Panc1 (cell line): ENCODE measurements around the gene LDLRAD4. TPM values are rescaled to one million over a fixed set of nuclear protein-coding genes. Genes with fewer than 3 reads are reported as not detected.

Source experiments
- ATAC-seq: fragments of 200-7000 bp; cut with Tn5 transposase; 2 replicates; pipeline ENCODE4 v1.9.1; 2020; ENCODE audit warnings: mild to moderate bottlenecking, moderate library complexity
- BruUV-seq: library from RNA; stranded (reverse); fragments of 400-500 nt; replicated peaks from 2 replicates; lab custom pipeline; 2021; lab: Mats Ljungman, UMichigan
- CTCF ChIA-PET: fragments of 300-600 bp; sonication (Branson Sonifier 250); formaldehyde crosslinking; loops from one replicate; lab custom pipeline; 2022; ENCODE audit warnings: antibody characterized with exemption; lab: Charles Lee
- POLR2A ChIA-PET: fragments of 300-600 bp; sonication (Branson Sonifier 250); formaldehyde crosslinking; loops from one replicate; lab custom pipeline; 2022; ENCODE audit warnings: antibody characterized with exemption; lab: Charles Lee
- DNase-seq: peaks from one replicate; pipeline ENCODE4 v3.0.0-alpha.2; 2010; ENCODE audit warnings: low read depth, low spot score
- H3K27ac ChIP-seq: 2 replicates; pipeline ENCODE4 v1.5.1; 2011; ENCODE audit warnings: mild to moderate bottlenecking, low read length, inconsistent platforms
- H3K27me3 ChIP-seq: fragments of 200-500 bp; sonication (Bioruptor generic); 2 replicates; pipeline ENCODE4 v1.6.0; 2014; ENCODE audit warnings: low read length, inconsistent platforms; ENCODE audit not compliant: control insufficient read depth, insufficient read depth
- H3K36me3 ChIP-seq: fragments of 200-500 bp; sonication (Bioruptor generic); 2 replicates; pipeline ENCODE4 v1.5.1; 2014; ENCODE audit warnings: inconsistent platforms, mild to moderate bottlenecking, low read length, moderate library complexity; ENCODE audit not compliant: control insufficient read depth, insufficient read depth
- H3K4me1 ChIP-seq: 2 replicates; pipeline ENCODE4 v1.5.1; 2011; ENCODE audit warnings: inconsistent platforms, mild to moderate bottlenecking, low read length, moderate library complexity; ENCODE audit not compliant: control insufficient read depth, insufficient read depth
- H3K4me3 ChIP-seq, 2 experiments: 2 replicates each; pipeline ENCODE4 v1.5.1; 2011 to 2012; ENCODE audit warnings: low read depth in 2 of 2, low read length in 2 of 2, mild to moderate bottlenecking in 2 of 2, inconsistent platforms in 1 of 2, moderate library complexity in 1 of 2
- H3K9me3 ChIP-seq: fragments of 200-500 bp; sonication (Bioruptor generic); 2 replicates; pipeline ENCODE4 v1.5.1; 2014; ENCODE audit warnings: low read depth, mild to moderate bottlenecking, inconsistent platforms, low read length, moderate library complexity; ENCODE audit not compliant: control insufficient read depth, insufficient read depth
- CTCF ChIP-seq: fragments of 450-650 bp; IDR thresholded peaks from 2 replicates; pipeline ENCODE4 v1.5.1; 2017; ENCODE audit warnings: mild to moderate bottlenecking
- POLR2AphosphoS5 ChIP-seq: IDR thresholded peaks from 2 replicates; pipeline ENCODE4 v1.6.1; 2012; ENCODE audit warnings: mild to moderate bottlenecking, low read depth, low read length, moderate library complexity
- SIN3A ChIP-seq: IDR thresholded peaks from 2 replicates; pipeline ENCODE4 v1.6.1; 2012; ENCODE audit warnings: low read depth, mild to moderate bottlenecking, low read length, moderate library complexity, borderline replicate concordance; ENCODE audit not compliant: insufficient read depth
- TCF7L2 ChIP-seq: IDR thresholded peaks from 2 replicates; pipeline ENCODE4 v1.6.1; 2011; ENCODE audit warnings: mild to moderate bottlenecking, low read depth, low read length, inconsistent platforms
- in situ Hi-C: cut with HindIII; loops from 2 replicates; pipeline ENCODE4 v1.10.0; 2016; ENCODE audit warnings: low sequenced_read_pairs, low pct_unique_long_range_greater_than_20kb
- intact Hi-C: fragments of 100-400 bp; cut with micrococcal nuclease; formaldehyde crosslinking; loops from one replicate; pipeline ENCODE4 v1.10.0; 2022; ENCODE audit not compliant: unreplicated experiment
- total RNA-seq: library from RNA; stranded (reverse); gene quantifications from one replicate; pipeline ENCODE4 v1.2.1, GENCODE V29; 2021; ENCODE audit not compliant: unreplicated experiment
- TF ChIP-seq, protein P1 (sequence below), 2 experiments: IDR thresholded peaks; 2 replicates each; pipeline ENCODE4 v1.6.1; 2011 to 2012; ENCODE audit warnings: low read depth in 2 of 2, control low read depth in 1 of 2, low read length in 1 of 2, mild to moderate bottlenecking in 1 of 2, moderate library complexity in 1 of 2; ENCODE audit not compliant: insufficient read depth in 1 of 2

LDLRAD4 gene
- total RNA-seq, 1 experiment from 2014 or later: 0.28 TPM

- Histone ChIP-seq H3K9me3 (no peaks in the 10 kb centered on the region), H3K4me1 (no peaks in the 10 kb centered on the region), H3K27ac (no peak overlapping the region), H3K4me3 (no peak overlapping the region), H3K27me3 (0 out of 2 replicates have a peak, but pooled peaks cover 3% of the 10 kb centered on the region), H3K36me3 (no peaks in the 10 kb centered on the region; the same call in 1 of the 2 replicates)
- no TSS peak for BruUV-seq
- POLR2A ChIA-PET: interaction anchor here (0.6 kb wide), 1 partner anchor 312 kb away, joined by 3 read pairs; no protein-coding TSS in a partner anchor
- in situ Hi-C loops: no loop called here
- CTCF ChIA-PET: no interaction called here
- intact Hi-C loops: no loop called here
- TF ChIP-seq, protein P1, sequence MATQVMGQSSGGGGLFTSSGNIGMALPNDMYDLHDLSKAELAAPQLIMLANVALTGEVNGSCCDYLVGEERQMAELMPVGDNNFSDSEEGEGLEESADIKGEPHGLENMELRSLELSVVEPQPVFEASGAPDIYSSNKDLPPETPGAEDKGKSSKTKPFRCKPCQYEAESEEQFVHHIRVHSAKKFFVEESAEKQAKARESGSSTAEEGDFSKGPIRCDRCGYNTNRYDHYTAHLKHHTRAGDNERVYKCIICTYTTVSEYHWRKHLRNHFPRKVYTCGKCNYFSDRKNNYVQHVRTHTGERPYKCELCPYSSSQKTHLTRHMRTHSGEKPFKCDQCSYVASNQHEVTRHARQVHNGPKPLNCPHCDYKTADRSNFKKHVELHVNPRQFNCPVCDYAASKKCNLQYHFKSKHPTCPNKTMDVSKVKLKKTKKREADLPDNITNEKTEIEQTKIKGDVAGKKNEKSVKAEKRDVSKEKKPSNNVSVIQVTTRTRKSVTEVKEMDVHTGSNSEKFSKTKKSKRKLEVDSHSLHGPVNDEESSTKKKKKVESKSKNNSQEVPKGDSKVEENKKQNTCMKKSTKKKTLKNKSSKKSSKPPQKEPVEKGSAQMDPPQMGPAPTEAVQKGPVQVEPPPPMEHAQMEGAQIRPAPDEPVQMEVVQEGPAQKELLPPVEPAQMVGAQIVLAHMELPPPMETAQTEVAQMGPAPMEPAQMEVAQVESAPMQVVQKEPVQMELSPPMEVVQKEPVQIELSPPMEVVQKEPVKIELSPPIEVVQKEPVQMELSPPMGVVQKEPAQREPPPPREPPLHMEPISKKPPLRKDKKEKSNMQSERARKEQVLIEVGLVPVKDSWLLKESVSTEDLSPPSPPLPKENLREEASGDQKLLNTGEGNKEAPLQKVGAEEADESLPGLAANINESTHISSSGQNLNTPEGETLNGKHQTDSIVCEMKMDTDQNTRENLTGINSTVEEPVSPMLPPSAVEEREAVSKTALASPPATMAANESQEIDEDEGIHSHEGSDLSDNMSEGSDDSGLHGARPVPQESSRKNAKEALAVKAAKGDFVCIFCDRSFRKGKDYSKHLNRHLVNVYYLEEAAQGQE (IDR thresholded peaks at IDR 0.05; ENCODE audit: insufficient read depth in 1 of 2, low read depth in 2 of 2, low read length in 1 of 2): no peak
- no peak for TF ChIP-seq TCF7L2
- TF ChIP-seq SIN3A: no peak
- no peak for TF ChIP-seq POLR2AphosphoS5
- TF ChIP-seq CTCF: no peak
- DNase-seq (no peak), ATAC-seq (no peak)
Observed at GRCh38 chr18:13491138-13491537, 272.6 kb downstream of the LDLRAD4 start.

- POLR2A ChIA-PET: no interaction called here
- H3K27me3 ChIP-seq: no peaks in the 10 kb centered on the region
- no peak overlapping the region for H3K27ac ChIP-seq
- H3K9me3 ChIP-seq: no peaks in the 10 kb centered on the region
- no peak overlapping the region for H3K4me3 ChIP-seq
- DNase-seq (no peak), ATAC-seq (no peak)
- no peaks in the 10 kb centered on the region; the same call in 1 of the 2 replicates for H3K36me3 ChIP-seq
- BruUV-seq: no TSS peak
- H3K4me1 ChIP-seq: no peaks in the 10 kb centered on the region
- TF ChIP-seq, protein P1 (IDR thresholded peaks at IDR 0.05; ENCODE audit: insufficient read depth in 1 of 2, low read depth in 2 of 2, low read length in 1 of 2): no peak
- TF ChIP-seq SIN3A (no peak), CTCF (no peak), POLR2AphosphoS5 (no peak), TCF7L2 (no peak)
- CTCF ChIA-PET: no interaction called here
- in situ Hi-C loops: no loop called here
- intact Hi-C loops: no loop called here
Observed at GRCh38 chr18:13492314-13492713, 273.8 kb downstream of the LDLRAD4 start.
